HepG2 (cell line): Measurements from ENCODE around the gene LZTS2. TPM values are rescaled to one million over a fixed set of nuclear protein-coding genes. Genes with fewer than 3 reads are reported as not detected.
A peak's percentile ranks its signal among the peaks of the same experiment; 100 is the strongest.

Source experiments
- ATAC-seq: fragments of 200-7000 bp; cut with Tn5 transposase; 3 replicates; pipeline ENCODE4 v1.9.1; 2020; ENCODE audit warnings: mild to moderate bottlenecking, moderate library complexity
- BruUV-seq: library from RNA; stranded (reverse); fragments of 400-500 nt; replicated peaks from 2 replicates; lab custom pipeline; 2021; lab: Mats Ljungman, UMichigan
- CTCF ChIA-PET: fragments of 300-600 bp; formaldehyde crosslinking; extraction: SDS; loops from one replicate; lab custom pipeline; 2021; ENCODE audit warnings: low total read pairs, inconsistent platforms, low intra/inter-chr PET ratio; lab: Yijun Ruan, JAX
- POLR2A ChIA-PET: fragments of 350-600 bp; sonication (Branson Sonifier 250); formaldehyde crosslinking; loops from one replicate; lab custom pipeline; 2020; ENCODE audit warnings: antibody characterized with exemption, inconsistent platforms; lab: Yijun Ruan, JAX
- DNase-seq: peaks from one replicate; pipeline ENCODE4 v3.0.0-alpha.2; 2015; ENCODE audit warnings: low spot score
- FAIRE-seq: peaks from 3 replicates; lab custom pipeline; 2011; peaks lifted over from hg19 to GRCh38; lab: Jason Lieb, UNC
- H2AFZ ChIP-seq: one replicate; pipeline ENCODE4 v1.6.1; 2011; ENCODE audit warnings: low read length, inconsistent platforms
- H3K27ac ChIP-seq: fragments of 300-600 bp; 3 replicates; pipeline ENCODE4 v1.8.0; 2011; ENCODE audit warnings: mixed run types, mild to moderate bottlenecking, mixed read lengths, low read length, inconsistent platforms; ENCODE audit not compliant: insufficient read depth; ENCODE audit errors: extremely low read length
- H3K27me3 ChIP-seq, 2 experiments: fragments of 200-600 bp in 1 of 2; 2 replicates in 1 of 2; 3 replicates in 1 of 2; pipeline versions ENCODE4 v1.6.0 to v1.8.0; 2011; ENCODE audit warnings: low read length in 2 of 2, mild to moderate bottlenecking in 2 of 2, moderate library complexity in 2 of 2, inconsistent platforms in 1 of 2; ENCODE audit not compliant: insufficient read depth in 2 of 2, control insufficient read depth in 1 of 2
- H3K36me3 ChIP-seq, 2 experiments: fragments of 200-600 bp in 1 of 2; replicated peaks in 1 of 2; 2 replicates in 1 of 2; 3 replicates in 1 of 2; pipeline versions ENCODE4 v1.5.1 to v1.8.0; 2011; ENCODE audit warnings: low read length in 2 of 2, inconsistent platforms in 1 of 2; ENCODE audit not compliant: insufficient read depth in 2 of 2, control insufficient read depth in 1 of 2
- H3K4me1 ChIP-seq: 2 replicates; pipeline ENCODE4 v1.5.1; 2012; ENCODE audit warnings: low read length, inconsistent platforms; ENCODE audit not compliant: insufficient read depth
- H3K4me2 ChIP-seq: 2 replicates; pipeline ENCODE4 v1.6.0; 2011; ENCODE audit warnings: low read depth, low read length, inconsistent platforms
- H3K4me3 ChIP-seq, 3 experiments: fragments of 200-600 bp in 1 of 3; sonication (generic), shearing (Covaris generic) in 1 of 3; replicated peaks in 1 of 3; 2 replicates each; pipeline ENCODE4 v1.5.1; 2011 to 2016; ENCODE audit warnings: low read length in 3 of 3, inconsistent platforms in 2 of 3, low read depth in 2 of 3, mild to moderate bottlenecking in 2 of 3, control low read depth in 1 of 3, mixed read lengths in 1 of 3; ENCODE audit not compliant: insufficient read depth in 1 of 3
- H3K79me2 ChIP-seq: one replicate; pipeline ENCODE4 v1.6.1; 2011; ENCODE audit warnings: low read length, inconsistent platforms; ENCODE audit not compliant: insufficient read depth
- H3K9ac ChIP-seq: 2 replicates; pipeline ENCODE4 v1.6.0; 2011; ENCODE audit warnings: mild to moderate bottlenecking, low read depth, low read length, inconsistent platforms; ENCODE audit not compliant: insufficient read depth
- H3K9me3 ChIP-seq: 2 replicates; pipeline ENCODE4 v1.5.1; 2012; ENCODE audit warnings: mild to moderate bottlenecking, low read length
- H4K20me1 ChIP-seq: 2 replicates; pipeline ENCODE4 v1.6.0; 2011; ENCODE audit warnings: inconsistent platforms, mild to moderate bottlenecking, low read length, moderate library complexity; ENCODE audit not compliant: insufficient read depth
- AHR ChIP-seq: IDR thresholded peaks from 2 replicates; pipeline ENCODE4 v1.6.1; 2018; ENCODE audit warnings: missing genetic modification reagents, missing compliant biosample characterization
- CBFB ChIP-seq: sonication (generic); formaldehyde crosslinking; IDR thresholded peaks from 2 replicates; pipeline ENCODE4 v1.4.0; 2020; ENCODE audit warnings: missing genetic modification reagents
- CHCHD3 ChIP-seq: sonication (generic); formaldehyde crosslinking; IDR thresholded peaks from 2 replicates; pipeline ENCODE4 v1.8.0; 2022; ENCODE audit warnings: mild to moderate bottlenecking, missing genetic modification reagents, moderate library complexity
- ETV6 ChIP-seq: sonication (generic); formaldehyde crosslinking; conservative IDR thresholded peaks from 2 replicates; pipeline ENCODE4 v1.4.0; 2020; ENCODE audit warnings: missing genetic modification reagents
- GLMP ChIP-seq: sonication (generic); formaldehyde crosslinking; IDR thresholded peaks from 2 replicates; pipeline ENCODE4 v1.9.0; 2021; ENCODE audit warnings: missing genetic modification reagents, mild to moderate bottlenecking, borderline replicate concordance
- HDAC6 ChIP-seq: fragments of 200-600 bp; sonication (generic); IDR thresholded peaks from 2 replicates; pipeline ENCODE4 v1.7.0; 2017; ENCODE audit warnings: mild to moderate bottlenecking, antibody characterized with exemption, low read length, low read depth
- KAT7 ChIP-seq: IDR thresholded peaks from 2 replicates; pipeline ENCODE4 v1.6.1; 2018; ENCODE audit warnings: borderline replicate concordance, missing compliant biosample characterization
- MIXL1 ChIP-seq: IDR thresholded peaks from 2 replicates; pipeline ENCODE4 v1.6.1; 2016
- MTA3 ChIP-seq: sonication (generic); formaldehyde crosslinking; IDR thresholded peaks from 2 replicates; pipeline ENCODE4 v1.4.0; 2020; ENCODE audit warnings: missing genetic modification reagents
- PAX8 ChIP-seq: sonication (generic); formaldehyde crosslinking; IDR thresholded peaks from 2 replicates; pipeline ENCODE4 v1.8.0; 2022; ENCODE audit warnings: mild to moderate bottlenecking, missing genetic modification reagents, borderline replicate concordance
- POLR2G ChIP-seq: fragments of 200-400 bp; formaldehyde crosslinking; IDR thresholded peaks from 2 replicates; pipeline ENCODE4 v1.6.1; 2018; ENCODE audit warnings: mild to moderate bottlenecking, low read depth, low read length, moderate library complexity
- RBAK ChIP-seq: sonication (generic); formaldehyde crosslinking; IDR thresholded peaks from 2 replicates; pipeline ENCODE4 v1.5.1; 2020; ENCODE audit warnings: mild to moderate bottlenecking, missing genetic modification reagents
- RBM22 ChIP-seq: fragments of 200-400 bp; formaldehyde crosslinking; optimal IDR thresholded peaks from 2 replicates; pipeline ENCODE3; 2017; ENCODE audit warnings: mild to moderate bottlenecking, low read length, moderate library complexity
- TAF15 ChIP-seq: fragments of 200-400 bp; formaldehyde crosslinking; IDR thresholded peaks from one replicate; pipeline ENCODE4 v1.6.1; 2018; ENCODE audit warnings: mild to moderate bottlenecking, low read depth, low read length; ENCODE audit not compliant: poor library complexity, severe bottlenecking
- ZC3H4 ChIP-seq: sonication (generic); formaldehyde crosslinking; IDR thresholded peaks from 2 replicates; pipeline ENCODE4 v1.4.0; 2020; ENCODE audit warnings: missing genetic modification reagents, borderline replicate concordance
- ZMYM2 ChIP-seq: sonication (generic); formaldehyde crosslinking; IDR thresholded peaks from 2 replicates; pipeline ENCODE4 v1.8.0; 2022; ENCODE audit warnings: mild to moderate bottlenecking, missing genetic modification reagents
- ZNF138 ChIP-seq: sonication (generic); formaldehyde crosslinking; IDR thresholded peaks from 2 replicates; pipeline ENCODE4 v1.5.0; 2020; ENCODE audit warnings: mild to moderate bottlenecking, low read depth, missing genetic modification reagents
- ZNF331 ChIP-seq: sonication (generic); formaldehyde crosslinking; IDR thresholded peaks from 2 replicates; pipeline ENCODE4 v1.4.0; 2020; ENCODE audit warnings: missing genetic modification reagents
- ZNF33B ChIP-seq: sonication (generic); formaldehyde crosslinking; IDR thresholded peaks from 2 replicates; pipeline ENCODE4 v1.5.1; 2020; ENCODE audit warnings: mild to moderate bottlenecking, missing genetic modification reagents
- ZNF550 ChIP-seq: sonication (generic); formaldehyde crosslinking; IDR thresholded peaks from 2 replicates; pipeline ENCODE4 v1.4.0; 2020; ENCODE audit warnings: mild to moderate bottlenecking, missing genetic modification reagents, borderline replicate concordance
- ZNF781 ChIP-seq: sonication (generic); formaldehyde crosslinking; IDR thresholded peaks from 2 replicates; pipeline ENCODE4 v1.5.1; 2020; ENCODE audit warnings: borderline replicate concordance, mild to moderate bottlenecking, missing genetic modification reagents; ENCODE audit errors: not compliant biosample characterization
- ZNF878 ChIP-seq: sonication (generic); formaldehyde crosslinking; IDR thresholded peaks from 2 replicates; pipeline ENCODE4 v1.8.1; 2023; ENCODE audit warnings: mild to moderate bottlenecking, missing genetic modification reagents, moderate library complexity
- ZNF879 ChIP-seq: sonication (generic); formaldehyde crosslinking; IDR thresholded peaks from 2 replicates; pipeline ENCODE4 v1.8.1; 2023; ENCODE audit warnings: missing genetic modification reagents
- WGBS: methylation state at CpG from one replicate; pipeline ENCODE4 v1.1.6; 2017; ENCODE audit warnings: low lambda C conversion rate; 5-methylcytosine and 5-hydroxymethylcytosine counted together
- in situ Hi-C: cut with HindIII; loops from 2 replicates; pipeline ENCODE4 v1.10.0; 2017; ENCODE audit warnings: low pct_unique_long_range_greater_than_20kb; ENCODE audit not compliant: extremely low pct_ligation_motif_present
- intact Hi-C: fragments of 100-400 bp; cut with micrococcal nuclease; formaldehyde crosslinking; loops from one replicate; pipeline ENCODE4 v1.10.0; 2022; ENCODE audit not compliant: unreplicated experiment
- polyA plus RNA-seq, 8 experiments: library from polyadenylated mRNA; depleted of rRNA in 3 of 8; stranded (reverse) in 7 of 8; unstranded in 1 of 8; fragments of >200 nt; fragmentation: Illumina TruSeq in 4 of 8; extraction: Trizol in 4 of 8; gene quantifications; 2 replicates each; pipeline versions ENCODE4 v1.2.1 to v1.2.3, GENCODE V29; 2011 to 2016; ENCODE audit warnings: low read depth in 4 of 8, missing spikeins in 1 of 8, mixed read lengths in 1 of 8; ENCODE audit not compliant: insufficient read depth in 1 of 8
- total RNA-seq, 5 experiments: library from RNA; depleted of rRNA; stranded (reverse); fragments of >200 nt; fragmentation: Illumina TruSeq; extraction: Trizol; gene quantifications; 2 replicates each; pipeline ENCODE4 v1.2.3, GENCODE V29; 2016; ENCODE audit warnings: low read depth in 1 of 5
- TF ChIP-seq, protein P1 (sequence below): IDR thresholded peaks from 2 replicates; pipeline ENCODE4 v1.6.1; 2016; ENCODE audit warnings: low read depth
- TF ChIP-seq, protein P2 (sequence below): IDR thresholded peaks from 2 replicates; pipeline ENCODE4 v1.6.1; 2016; ENCODE audit warnings: mild to moderate bottlenecking, missing biosample characterization, missing genetic modification reagents

LZTS2 gene
- total and polyA plus RNA-seq, 2 of the 13 experiments (the other 11 are each of a cell fraction or from before 2014, with no cell fraction given) = 43.6 to 65.6 TPM

DNA sequence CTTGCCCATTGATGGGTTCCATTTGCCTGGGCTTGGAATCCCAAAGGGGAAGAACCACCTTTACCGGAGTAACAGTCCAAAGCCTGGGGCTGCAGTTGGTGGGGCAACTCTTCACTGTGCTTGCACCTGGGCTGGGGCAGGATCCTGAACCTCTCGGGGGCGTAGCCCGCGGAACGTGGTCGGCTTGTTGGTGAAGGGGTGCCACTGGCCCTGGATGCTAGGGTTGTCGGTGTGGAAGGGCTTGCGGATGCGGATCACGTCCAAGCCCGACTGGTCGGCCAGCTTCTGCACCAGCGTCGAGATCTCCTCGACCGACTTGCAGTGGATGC, 13.0 kb upstream of the LZTS2 start:
- Histone ChIP-seq H2AFZ (no peak overlapping the region), H3K36me3 (peaks cover 15 to 58% of the 10 kb centered on the region in 2 experiments), H3K9me3 (no peaks in the 10 kb centered on the region), H3K4me1 (peaks cover 53% of the 10 kb centered on the region), H3K4me3 (peak overlapping the region; percentile 77 to 96 (median 91)), H3K9ac (peak overlapping the region; percentile 83), H3K27me3 (no peaks in the 10 kb centered on the region; a peak in 1 of 5 replicates), H3K27ac (peak overlapping the region; percentile 83), H4K20me1 (no peaks in the 10 kb centered on the region), H3K4me2 (peak overlapping the region; percentile 97), H3K79me2 (peaks cover 50% of the 10 kb centered on the region)
- CTCF ChIA-PET = no interaction called here
- peak; percentile 5 for ATAC-seq
- in situ Hi-C loops = no loop called here
- 0% methylated on average over 1 of the region's 17 CpGs for WGBS
- POLR2A ChIA-PET = interaction anchor here (0.7 to 23.0 kb wide), 5 partner anchors 11 to 105 kb away, joined by 3 to 277 read pairs (median 4); partner anchors contain the start of genes LZTS2 and SEMA4G
- TSS peak; percentile 92 for BruUV-seq
- DNase-seq = no peak
- FAIRE-seq = no peak
- intact Hi-C loops = no loop called here
- 0 out of 2 replicates have a peak, but pooled peaks have one; percentile 35 for TF ChIP-seq ZNF550 (CRISPR knock-in tag)
- TF ChIP-seq CHCHD3 (CRISPR knock-in tag) = no peak
- 0 out of 2 replicates have a peak, but pooled peaks have one; percentile 4 for TF ChIP-seq PAX8 (CRISPR knock-in tag)
- TF ChIP-seq, protein P1, sequence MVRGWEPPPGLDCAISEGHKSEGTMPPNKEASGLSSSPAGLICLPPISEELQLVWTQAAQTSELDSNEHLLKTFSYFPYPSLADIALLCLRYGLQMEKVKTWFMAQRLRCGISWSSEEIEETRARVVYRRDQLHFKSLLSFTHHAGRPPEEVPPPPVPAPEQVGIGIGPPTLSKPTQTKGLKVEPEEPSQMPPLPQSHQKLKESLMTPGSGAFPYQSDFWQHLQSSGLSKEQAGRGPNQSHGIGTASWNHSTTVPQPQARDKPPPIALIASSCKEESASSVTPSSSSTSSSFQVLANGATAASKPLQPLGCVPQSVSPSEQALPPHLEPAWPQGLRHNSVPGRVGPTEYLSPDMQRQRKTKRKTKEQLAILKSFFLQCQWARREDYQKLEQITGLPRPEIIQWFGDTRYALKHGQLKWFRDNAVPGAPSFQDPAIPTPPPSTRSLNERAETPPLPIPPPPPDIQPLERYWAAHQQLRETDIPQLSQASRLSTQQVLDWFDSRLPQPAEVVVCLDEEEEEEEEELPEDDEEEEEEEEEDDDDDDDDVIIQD (CRISPR knock-in tag) = no peak
- TF ChIP-seq ZNF33B (CRISPR knock-in tag) = no peak; the same call in 1 of the 2 replicates
- TF ChIP-seq RBM22 = peak; percentile 92
- TF ChIP-seq, protein P2, sequence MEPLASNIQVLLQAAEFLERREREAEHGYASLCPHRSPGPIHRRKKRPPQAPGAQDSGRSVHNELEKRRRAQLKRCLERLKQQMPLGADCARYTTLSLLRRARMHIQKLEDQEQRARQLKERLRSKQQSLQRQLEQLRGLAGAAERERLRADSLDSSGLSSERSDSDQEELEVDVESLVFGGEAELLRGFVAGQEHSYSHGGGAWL (CRISPR knock-in tag) = no peak
- TF ChIP-seq ZNF879 (CRISPR knock-in tag) = 0 out of 2 replicates have a peak, but pooled peaks have one; percentile 5
- TF ChIP-seq AHR = no peak
- no peak for TF ChIP-seq TAF15
- peak; percentile 26; the same call in 1 of the 2 replicates for TF ChIP-seq MIXL1 (CRISPR knock-in tag)
- TF ChIP-seq CBFB (CRISPR knock-in tag) = no peak
- 0 out of 2 replicates have a peak, but pooled peaks have one; percentile 10 for TF ChIP-seq ZNF331 (CRISPR knock-in tag)
- TF ChIP-seq ZC3H4 = no peak
- 0 out of 2 replicates have a peak, but pooled peaks have one; percentile 11 for TF ChIP-seq ZNF138 (CRISPR knock-in tag)
- TF ChIP-seq HDAC6 = no peak
- no peak; the same call in 1 of the 2 replicates for TF ChIP-seq ETV6 (CRISPR knock-in tag)
- TF ChIP-seq ZMYM2 = no peak
- TF ChIP-seq ZNF781 = no peak
- TF ChIP-seq KAT7 (CRISPR knock-in tag) = 0 out of 2 replicates have a peak, but pooled peaks have one; percentile 23
- TF ChIP-seq RBAK (CRISPR knock-in tag) = no peak
- no peak for TF ChIP-seq GLMP (CRISPR knock-in tag)
- no peak for TF ChIP-seq MTA3 (CRISPR knock-in tag)
- no peak for TF ChIP-seq POLR2G
- no peak for TF ChIP-seq ZNF878
